OCI-LY1 (cell line): ENCODE data around the gene ST6GALNAC4.
"Not testable (repeated sequence)": the region's sequence is repeated elsewhere in the genome, so short reads cannot be mapped to it uniquely, and the experiment has no call there.

ENCODE experiments used
- H2AFZ ChIP-seq: fragments of 200-600 bp; sonication (generic), shearing (Covaris generic); 2 replicates; pipeline ENCODE4 v1.6.0; 2014; ENCODE audit warnings: antibody characterized with exemption, mild to moderate bottlenecking, low read length
- H3F3A ChIP-seq: fragments of 200-600 bp; sonication (generic), shearing (Covaris generic); 2 replicates; pipeline ENCODE4 v1.6.0; 2014; ENCODE audit warnings: mild to moderate bottlenecking, antibody characterized with exemption, low read length, moderate library complexity; ENCODE audit not compliant: insufficient read depth
- H3K27ac ChIP-seq: fragments of 200-600 bp; sonication (generic); 2 replicates; pipeline ENCODE4 v1.5.1; 2014; ENCODE audit warnings: low read length, mixed run types, mild to moderate bottlenecking, low read depth; ENCODE audit not compliant: poor library complexity, severe bottlenecking
- H3K27me3 ChIP-seq: fragments of 200-600 bp; sonication (generic); 2 replicates; pipeline ENCODE4 v1.6.0; 2014; ENCODE audit warnings: antibody characterized with exemption, mild to moderate bottlenecking, low read length, moderate library complexity; ENCODE audit not compliant: insufficient read depth
- H3K36me3 ChIP-seq: fragments of 200-600 bp; sonication (generic); 2 replicates; pipeline ENCODE4 v1.6.1; 2014; ENCODE audit warnings: mild to moderate bottlenecking, antibody characterized with exemption, low read length, moderate library complexity, mixed read lengths; ENCODE audit not compliant: insufficient read depth
- H3K4me1 ChIP-seq: fragments of 200-600 bp; sonication (generic); 2 replicates; pipeline ENCODE4 v1.5.1; 2014; ENCODE audit warnings: mild to moderate bottlenecking, low read length, moderate library complexity; ENCODE audit not compliant: insufficient read depth, severe bottlenecking
- H3K4me2 ChIP-seq: fragments of 200-600 bp; sonication (generic), shearing (Covaris generic); 2 replicates; pipeline ENCODE4 v1.6.1; 2014; ENCODE audit warnings: low read length
- H3K4me3 ChIP-seq: fragments of 200-600 bp; sonication (generic); 2 replicates; pipeline ENCODE4 v1.5.1; 2014; ENCODE audit warnings: low read length, low read depth, mild to moderate bottlenecking, mixed read lengths; ENCODE audit not compliant: poor library complexity, severe bottlenecking
- H3K79me2 ChIP-seq: fragments of 200-600 bp; shearing (Covaris generic); 2 replicates; pipeline ENCODE4 v1.6.1; 2016; ENCODE audit warnings: mixed run types, low read length, mixed read lengths; ENCODE audit not compliant: insufficient read depth
- H3K9ac ChIP-seq: fragments of 200-600 bp; sonication (generic), shearing (Covaris generic); 2 replicates; pipeline ENCODE4 v1.6.1; 2014; ENCODE audit warnings: mild to moderate bottlenecking, low read length, mixed read lengths
- H3K9me2 ChIP-seq: fragments of 200-600 bp; sonication (generic), shearing (Covaris generic); 2 replicates; pipeline ENCODE4 v1.6.1; 2014; ENCODE audit warnings: low read depth, mild to moderate bottlenecking, low read length, mixed read lengths
- H3K9me3 ChIP-seq: fragments of 200-600 bp; shearing (Covaris generic); 2 replicates; pipeline ENCODE4 v1.6.1; 2014; ENCODE audit warnings: low read length, mixed read lengths
- H4K20me1 ChIP-seq: fragments of 200-600 bp; sonication (generic), shearing (Covaris generic); 2 replicates; pipeline ENCODE4 v1.6.0; 2016; ENCODE audit warnings: mild to moderate bottlenecking, low read length; ENCODE audit not compliant: insufficient read depth
- EZH2 ChIP-seq: fragments of 200-600 bp; sonication (generic), shearing (Covaris generic); IDR thresholded peaks from 2 replicates; pipeline ENCODE4 v1.8.0; 2017; ENCODE audit warnings: borderline replicate concordance, mixed run types, mild to moderate bottlenecking, antibody characterized with exemption, low read length, moderate library complexity, mixed read lengths
- TF ChIP-seq, protein P1 (sequence below): fragments of 200-600 bp; sonication (generic), shearing (Covaris generic); IDR thresholded peaks from 2 replicates; pipeline ENCODE4 v1.5.1; 2017; ENCODE audit warnings: mild to moderate bottlenecking, antibody characterized with exemption, low read length, moderate library complexity, mixed read lengths

Gene ST6GALNAC4

DNA sequence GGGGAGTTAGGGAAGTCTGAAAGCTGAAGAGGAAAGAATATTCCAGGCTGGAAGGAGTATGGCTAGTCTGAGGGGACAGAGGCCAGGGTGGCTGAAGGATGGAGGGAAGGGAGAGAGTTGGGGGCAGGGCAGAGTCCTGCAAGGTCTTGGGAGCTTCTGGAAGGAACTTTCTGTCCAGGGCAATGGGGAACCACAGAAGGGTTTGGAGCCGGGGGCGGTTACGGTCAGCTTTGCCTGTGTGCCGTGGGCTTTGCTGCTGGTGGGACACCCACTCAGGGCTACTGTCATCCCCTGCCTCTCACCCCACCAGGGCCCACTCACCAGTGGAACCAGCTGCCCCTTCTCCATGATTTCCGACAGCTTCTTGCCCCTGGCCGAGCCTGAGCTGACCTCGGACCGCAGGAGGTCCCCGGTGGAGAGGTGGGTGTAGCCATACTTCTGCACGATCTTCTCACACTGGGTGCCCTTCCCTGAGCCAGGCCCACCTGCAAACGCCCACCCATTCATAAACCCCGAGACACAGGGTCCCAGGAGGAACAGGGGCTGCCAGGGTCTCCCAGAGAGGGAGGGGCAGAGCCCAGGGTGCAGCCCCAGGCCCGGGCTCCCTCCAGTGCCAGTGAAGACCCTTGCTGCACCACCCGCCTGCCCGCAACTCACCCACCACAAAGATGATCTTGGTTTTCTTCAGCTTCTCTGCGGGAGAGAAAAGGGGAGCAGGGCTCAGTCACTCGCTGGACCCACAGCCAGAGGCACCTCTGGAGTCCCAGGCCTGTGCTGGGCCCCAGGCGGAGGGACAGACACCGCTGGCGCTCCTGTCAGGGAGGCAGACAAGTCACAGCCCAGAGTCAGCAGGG, 44.2 kb downstream of the ST6GALNAC4 start:
- Histone ChIP-seq H3K79me2 (no peaks in the 10 kb centered on the region), H3K9me3 (no peaks in the 10 kb centered on the region), H4K20me1 (no peaks in the 10 kb centered on the region), H3K27ac (no peak overlapping the region), H3K9me2 (no peaks in the 10 kb centered on the region), H3F3A (no peaks in the 10 kb centered on the region), H3K36me3 (no peaks in the 10 kb centered on the region), H3K4me2 (no peak overlapping the region), H3K27me3 (peaks cover 13% of the 10 kb centered on the region; the same call in 1 of the 2 replicates), H3K4me3 (no peak overlapping the region), H3K4me1 (no peaks in the 10 kb centered on the region), H2AFZ (no peak overlapping the region), H3K9ac (no peak overlapping the region)
- TF ChIP-seq, protein P1, sequence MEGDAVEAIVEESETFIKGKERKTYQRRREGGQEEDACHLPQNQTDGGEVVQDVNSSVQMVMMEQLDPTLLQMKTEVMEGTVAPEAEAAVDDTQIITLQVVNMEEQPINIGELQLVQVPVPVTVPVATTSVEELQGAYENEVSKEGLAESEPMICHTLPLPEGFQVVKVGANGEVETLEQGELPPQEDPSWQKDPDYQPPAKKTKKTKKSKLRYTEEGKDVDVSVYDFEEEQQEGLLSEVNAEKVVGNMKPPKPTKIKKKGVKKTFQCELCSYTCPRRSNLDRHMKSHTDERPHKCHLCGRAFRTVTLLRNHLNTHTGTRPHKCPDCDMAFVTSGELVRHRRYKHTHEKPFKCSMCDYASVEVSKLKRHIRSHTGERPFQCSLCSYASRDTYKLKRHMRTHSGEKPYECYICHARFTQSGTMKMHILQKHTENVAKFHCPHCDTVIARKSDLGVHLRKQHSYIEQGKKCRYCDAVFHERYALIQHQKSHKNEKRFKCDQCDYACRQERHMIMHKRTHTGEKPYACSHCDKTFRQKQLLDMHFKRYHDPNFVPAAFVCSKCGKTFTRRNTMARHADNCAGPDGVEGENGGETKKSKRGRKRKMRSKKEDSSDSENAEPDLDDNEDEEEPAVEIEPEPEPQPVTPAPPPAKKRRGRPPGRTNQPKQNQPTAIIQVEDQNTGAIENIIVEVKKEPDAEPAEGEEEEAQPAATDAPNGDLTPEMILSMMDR: no peak
- TF ChIP-seq EZH2: no peak

DNA sequence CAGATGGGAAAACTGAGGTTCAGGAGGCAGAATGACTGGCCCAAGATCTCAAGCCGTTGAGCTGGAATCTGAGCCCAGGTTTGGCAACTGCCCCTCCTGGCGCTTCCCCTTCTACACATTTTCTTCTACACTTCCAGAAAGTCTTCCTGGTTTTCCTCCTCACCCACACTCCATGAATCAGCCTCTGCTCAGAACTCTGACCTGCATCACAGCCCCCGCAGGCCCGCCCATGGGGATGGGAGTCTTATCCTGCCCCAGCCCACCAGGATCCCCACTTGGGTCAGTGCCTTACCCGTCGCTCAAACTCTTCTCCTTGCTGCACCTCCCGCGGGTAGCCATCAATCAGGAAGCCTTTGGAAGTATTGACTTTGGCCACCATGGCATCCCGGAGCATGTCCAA, 45.3 kb downstream of the ST6GALNAC4 start:
- H3K4me2 ChIP-seq: no peak overlapping the region
- no peak overlapping the region for H3K9ac ChIP-seq
- no peaks in the 10 kb centered on the region for H3K9me3 ChIP-seq
- no peaks in the 10 kb centered on the region for H3F3A ChIP-seq
- no peaks in the 10 kb centered on the region for H3K79me2 ChIP-seq
- no peak overlapping the region for H3K4me3 ChIP-seq
- H3K9me2 ChIP-seq: no peaks in the 10 kb centered on the region
- no peak overlapping the region for H2AFZ ChIP-seq
- H3K27me3 ChIP-seq: peaks cover 13% of the 10 kb centered on the region; the same call in 1 of the 2 replicates
- H3K36me3 ChIP-seq: no peaks in the 10 kb centered on the region
- no peaks in the 10 kb centered on the region for H3K4me1 ChIP-seq
- TF ChIP-seq, protein P1: no peak
- no peak overlapping the region for H3K27ac ChIP-seq
- no peaks in the 10 kb centered on the region for H4K20me1 ChIP-seq

DNA sequence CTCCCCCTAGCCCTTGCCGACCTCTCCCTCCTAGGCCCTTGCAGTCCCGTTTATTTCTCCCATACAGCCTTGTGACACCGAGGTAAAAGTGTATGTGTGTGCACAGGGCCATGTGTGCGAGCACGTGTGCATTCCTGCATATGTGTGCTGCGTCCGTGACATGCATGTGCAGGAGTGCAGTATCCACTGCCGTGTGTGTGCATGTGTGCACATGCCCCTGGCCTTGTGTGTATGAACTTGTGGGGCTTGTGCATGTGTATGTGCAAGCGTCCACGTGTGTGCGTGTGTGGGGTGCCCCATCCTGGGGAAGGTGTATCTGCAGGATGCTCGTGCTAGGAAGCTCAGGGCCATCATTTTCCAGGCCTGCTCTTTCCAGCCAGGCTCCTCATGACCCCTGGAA, 46.0 kb downstream of the ST6GALNAC4 start:
- no peak overlapping the region for H3K4me2 ChIP-seq

DNA sequence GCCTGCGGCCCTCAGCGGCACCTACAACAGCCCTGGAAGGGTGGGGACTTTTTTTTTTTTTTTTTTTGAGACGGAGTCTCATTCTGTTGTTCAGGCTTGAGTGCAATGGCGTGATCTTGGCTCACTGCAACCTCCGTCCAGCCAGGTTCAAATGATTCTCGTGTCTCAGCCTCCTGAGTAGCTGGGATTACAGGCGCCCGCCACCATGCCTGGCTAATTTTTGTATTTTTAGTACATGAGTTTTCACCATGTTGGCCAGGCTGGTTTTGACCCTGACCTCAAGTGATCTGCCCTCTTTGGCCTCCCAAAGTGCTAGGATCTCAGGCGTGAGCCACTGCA, 46.7 kb downstream of the ST6GALNAC4 start:
- peaks cover 13% of the 10 kb centered on the region; the same call in 1 of the 2 replicates for H3K27me3 ChIP-seq
- H3K4me2 ChIP-seq, H3K36me3 ChIP-seq, H3F3A ChIP-seq, H3K9me2 ChIP-seq, H3K27ac ChIP-seq, H3K9ac ChIP-seq, H3K9me3 ChIP-seq, H3K4me3 ChIP-seq, H4K20me1 ChIP-seq, H2AFZ ChIP-seq, H3K79me2 ChIP-seq, H3K4me1 ChIP-seq: not testable (repeated sequence)

More for the DNA sequence above, 46.0 kb downstream of the ST6GALNAC4 start:
- TF ChIP-seq EZH2: no peak
- TF ChIP-seq, protein P1: no peak
- peaks cover 13% of the 10 kb centered on the region; the same call in 1 of the 2 replicates for H3K27me3 ChIP-seq
- H2AFZ ChIP-seq: no peak overlapping the region
- H3K9ac ChIP-seq: no peak overlapping the region
- H4K20me1 ChIP-seq: no peaks in the 10 kb centered on the region
- no peaks in the 10 kb centered on the region for H3K36me3 ChIP-seq
- H3K4me1 ChIP-seq: peaks cover 2% of the 10 kb centered on the region
- no peaks in the 10 kb centered on the region for H3K9me3 ChIP-seq
- no peak overlapping the region for H3K4me3 ChIP-seq
- no peak overlapping the region for H3K27ac ChIP-seq
- H3K9me2 ChIP-seq: no peaks in the 10 kb centered on the region
- no peaks in the 10 kb centered on the region for H3F3A ChIP-seq
- no peaks in the 10 kb centered on the region for H3K79me2 ChIP-seq
